Activated B cell treated with CpG ODN at 0.5 μM for 24 hours (primary cell): ENCODE measurements around the gene CENPE. TPM values are rescaled to one million over a fixed set of nuclear protein-coding genes. Genes with fewer than 3 reads are reported as not detected.

Source experiments
- ATAC-seq: fragments of 200-7000 bp; cut with Tn5 transposase; one replicate; pipeline ENCODE4 v1.10.0; 2021; ENCODE audit warnings: low read depth, mild to moderate bottlenecking, moderate library complexity
- CTCF ChIA-PET: fragments of 350-600 bp; sonication (Branson Sonifier 250); formaldehyde crosslinking; loops from one replicate; lab custom pipeline; 2021; ENCODE audit warnings: antibody characterized with exemption; lab: Charles Lee
- POLR2A ChIA-PET: fragments of 350-600 bp; sonication (Branson Sonifier 250); formaldehyde crosslinking; loops from one replicate; lab custom pipeline; 2021; ENCODE audit warnings: antibody characterized with exemption; lab: Charles Lee
- DNase-seq: peaks from one replicate; pipeline ENCODE4 v3.0.0; 2022
- H3K27ac Mint-ChIP-seq: one replicate; pipeline ENCODE4 v1.8.0; 2020; ENCODE audit warnings: mixed read lengths
- H3K27me3 Mint-ChIP-seq: one replicate; pipeline ENCODE4 v1.8.0; 2021; ENCODE audit warnings: mixed read lengths
- H3K36me3 Mint-ChIP-seq: one replicate; pipeline ENCODE4 v1.8.0; 2021; ENCODE audit warnings: low read depth, mixed read lengths
- H3K4me1 Mint-ChIP-seq: one replicate; pipeline ENCODE4 v1.8.0; 2021; ENCODE audit warnings: mixed read lengths
- H3K4me3 Mint-ChIP-seq: one replicate; pipeline ENCODE4 v1.8.0; 2020; ENCODE audit warnings: mild to moderate bottlenecking, mixed read lengths
- H3K9me3 Mint-ChIP-seq: one replicate; pipeline ENCODE4 v1.8.0; 2020; ENCODE audit warnings: mixed read lengths
- CTCF ChIP-seq: fragments of 200-600 bp; IDR thresholded peaks from one replicate; pipeline ENCODE4 v1.8.0; 2022; ENCODE audit warnings: antibody characterized with exemption, mild to moderate bottlenecking
- intact Hi-C: fragments of 100-400 bp; cut with micrococcal nuclease; formaldehyde crosslinking; loops from one replicate; pipeline ENCODE4 v1.15.1; 2024
- total RNA-seq: library from RNA; stranded (reverse); gene quantifications from 2 replicates; pipeline ENCODE4 v1.2.3, GENCODE V29; 2022

Gene CENPE
- total RNA-seq, 1 donor from 2014 or later = 2.5 TPM

GRCh38 chr4:103111598-103111997, 86.5 kb downstream of the CENPE start:
- CTCF ChIA-PET = no interaction called here
- H3K27me3 Mint-ChIP-seq = no peaks in the 10 kb centered on the region
- H3K36me3 Mint-ChIP-seq = no peaks in the 10 kb centered on the region
- no peak overlapping the region for H3K4me3 Mint-ChIP-seq
- no peaks in the 10 kb centered on the region for H3K4me1 Mint-ChIP-seq
- no peak overlapping the region for H3K27ac Mint-ChIP-seq
- TF ChIP-seq CTCF = no peak
- DNase-seq (no peak), ATAC-seq (no peak)
- POLR2A ChIA-PET = no interaction called here
- no peaks in the 10 kb centered on the region for H3K9me3 Mint-ChIP-seq
- intact Hi-C loops = no loop called here

- ATAC-seq (no peak), DNase-seq (no peak)
- CTCF ChIA-PET = no interaction called here
- Mint-ChIP-seq H3K9me3 (no peaks in the 10 kb centered on the region), H3K4me3 (no peak overlapping the region), H3K36me3 (no peaks in the 10 kb centered on the region), H3K27me3 (no peaks in the 10 kb centered on the region), H3K4me1 (no peaks in the 10 kb centered on the region), H3K27ac (no peak overlapping the region)
- no peak for TF ChIP-seq CTCF
- intact Hi-C loops = no loop called here
- POLR2A ChIA-PET = no interaction called here
Observed at GRCh38 chr4:103108542-103108941, 89.6 kb downstream of the CENPE start.

GRCh38 chr4:103105558-103106356, 92.4 kb downstream of the CENPE start:
- H3K4me3 Mint-ChIP-seq = no peak overlapping the region
- no peaks in the 10 kb centered on the region for H3K9me3 Mint-ChIP-seq
- no peak for ATAC-seq
- ChIA-PET CTCF (no interaction called here), POLR2A (no interaction called here)
- no peak for DNase-seq
- H3K27ac Mint-ChIP-seq = no peak overlapping the region
- H3K27me3 Mint-ChIP-seq = no peaks in the 10 kb centered on the region
- no peaks in the 10 kb centered on the region for H3K4me1 Mint-ChIP-seq
- no peak for TF ChIP-seq CTCF
- no peaks in the 10 kb centered on the region for H3K36me3 Mint-ChIP-seq
- intact Hi-C loops = no loop called here

- DNase-seq = no peak
- Mint-ChIP-seq H3K27ac (no peak overlapping the region), H3K36me3 (no peaks in the 10 kb centered on the region), H3K9me3 (no peaks in the 10 kb centered on the region), H3K4me3 (no peak overlapping the region), H3K27me3 (no peaks in the 10 kb centered on the region), H3K4me1 (no peaks in the 10 kb centered on the region)
- TF ChIP-seq CTCF = no peak
- intact Hi-C loops = no loop called here
- POLR2A ChIA-PET = no interaction called here
- CTCF ChIA-PET = no interaction called here
- ATAC-seq = no peak
Observed at GRCh38 chr4:103104886-103105285, 93.3 kb downstream of the CENPE start.

- no peak overlapping the region for H3K4me3 Mint-ChIP-seq
- H3K27me3 Mint-ChIP-seq = no peaks in the 10 kb centered on the region
- H3K9me3 Mint-ChIP-seq = no peaks in the 10 kb centered on the region
- no peak overlapping the region for H3K27ac Mint-ChIP-seq
- H3K36me3 Mint-ChIP-seq = no peaks in the 10 kb centered on the region
- ATAC-seq (no peak), DNase-seq (no peak)
- peaks cover 14% of the 10 kb centered on the region for H3K4me1 Mint-ChIP-seq
- intact Hi-C loops = loop anchor here (1.0 kb wide), 1 partner anchor 669 kb away; no protein-coding TSS in a partner anchor
- ChIA-PET CTCF (interaction anchor here (1.2 to 3.2 kb wide), 4 partner anchors 10 to 464 kb away, joined by 3 to 21 read pairs (median 8); no protein-coding TSS in a partner anchor), POLR2A (no interaction called here)
- no peak for TF ChIP-seq CTCF
Observed at GRCh38 chr4:103100691-103101090, 97.5 kb downstream of the CENPE start.
